SKM-1 (cell line): ENCODE results near the gene PFKFB4.
"Not testable (repeated sequence)": the region's sequence is repeated elsewhere in the genome, so short reads cannot be mapped to it uniquely, and the experiment has no call there.

Source experiments
- DNase-seq: peaks from one replicate; lab custom pipeline; 2025; ENCODE audit not compliant: unreplicated experiment; lab: John Stamatoyannopoulos, UW

Gene PFKFB4

DNA sequence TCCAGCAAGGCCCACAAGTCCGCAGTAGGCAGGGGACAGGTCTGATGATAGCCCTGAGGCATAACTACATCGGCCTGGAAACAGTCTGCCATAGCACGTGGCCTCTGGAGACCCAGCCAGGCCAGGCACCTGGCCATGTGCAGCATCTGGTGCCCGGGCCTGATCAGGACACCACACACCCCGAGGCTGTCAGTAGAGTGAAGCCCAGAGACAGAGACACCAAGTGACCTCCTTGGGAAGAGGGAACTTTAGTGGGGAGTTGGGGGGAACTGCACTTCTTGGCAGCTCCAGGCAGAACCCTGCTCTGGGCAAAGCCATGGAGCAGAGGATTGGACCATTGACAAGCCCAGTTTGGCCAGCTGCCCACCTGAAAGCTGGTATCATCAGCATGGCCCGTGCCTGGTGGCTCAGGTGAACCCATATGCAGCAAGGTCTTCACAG lies 53.9 kb downstream of the PFKFB4 start:
- no peak for DNase-seq

DNA sequence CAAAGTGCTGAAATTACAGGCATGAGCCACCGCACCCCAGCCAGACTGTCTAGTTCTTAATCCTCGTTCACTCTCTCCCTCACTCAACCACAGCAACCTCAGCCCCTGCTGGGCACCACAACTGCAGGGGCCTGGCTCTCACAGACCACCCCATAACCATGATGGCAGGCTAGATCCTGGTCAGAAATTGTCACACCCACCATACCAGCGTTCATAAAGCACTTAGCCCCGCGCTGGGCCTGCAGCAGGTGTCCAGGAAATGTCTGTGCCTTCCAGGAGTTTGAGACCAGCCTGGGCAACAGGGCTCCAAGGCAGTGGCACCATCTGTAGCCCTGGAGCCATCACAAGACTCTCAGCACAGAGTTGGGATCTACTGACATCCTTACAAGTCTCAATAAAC lies 54.5 kb downstream of the PFKFB4 start:
- DNase-seq: no peak

DNA sequence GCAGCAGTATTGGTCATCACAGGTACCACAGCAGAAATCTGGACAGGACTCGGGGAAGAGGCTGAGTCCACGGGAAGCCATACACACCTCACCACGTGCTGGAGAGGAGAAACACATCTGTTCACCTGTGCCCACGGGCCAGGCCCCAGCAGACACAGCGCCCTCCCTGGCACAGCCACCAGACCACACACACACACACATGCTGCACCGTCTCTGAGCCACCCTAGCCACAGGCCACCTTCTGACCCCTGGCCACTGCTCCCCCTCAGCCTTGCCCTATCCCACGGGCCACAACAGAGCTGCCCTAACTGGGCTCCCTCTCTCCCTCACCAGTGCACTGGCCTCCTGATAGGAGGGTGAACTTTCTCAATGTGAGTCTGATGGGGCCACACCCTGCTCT lies 55.4 kb downstream of the PFKFB4 start:
- no peak for DNase-seq

DNA sequence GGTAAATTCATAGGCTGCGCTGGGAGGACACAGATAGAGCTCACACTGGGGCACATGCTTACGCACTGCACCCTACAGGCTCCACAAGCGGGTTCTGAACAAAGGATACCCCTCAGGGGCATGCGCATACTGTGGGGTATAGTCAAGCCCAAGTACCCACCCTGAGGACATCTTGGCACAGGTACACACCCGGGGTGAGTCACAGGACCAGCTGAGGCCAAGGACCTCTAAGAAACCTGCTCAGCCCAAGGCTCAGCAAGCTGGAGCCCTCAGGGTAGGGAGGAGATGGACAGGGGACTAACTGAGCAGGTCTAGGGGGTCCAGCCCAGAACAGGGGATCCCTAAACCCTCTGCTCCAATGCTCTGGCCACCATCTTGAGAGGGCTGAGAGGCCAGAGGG lies 55.9 kb downstream of the PFKFB4 start:
- no peak for DNase-seq

DNA sequence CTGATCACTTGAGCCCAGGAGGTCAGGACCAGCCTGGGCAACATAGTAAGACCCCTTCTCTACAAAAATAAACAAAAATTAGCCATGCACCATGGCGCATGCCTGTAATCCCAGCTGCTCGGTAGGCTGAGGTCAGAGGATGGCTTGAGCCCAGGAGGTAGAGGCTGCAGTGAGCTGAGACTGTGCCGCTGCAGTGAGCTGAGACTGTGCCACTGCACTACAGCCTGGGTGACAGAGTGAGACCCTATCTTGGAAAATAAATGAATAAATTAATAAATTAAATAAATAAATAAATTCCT lies 63.5 kb downstream of the PFKFB4 start:
- DNase-seq: no peak

DNA sequence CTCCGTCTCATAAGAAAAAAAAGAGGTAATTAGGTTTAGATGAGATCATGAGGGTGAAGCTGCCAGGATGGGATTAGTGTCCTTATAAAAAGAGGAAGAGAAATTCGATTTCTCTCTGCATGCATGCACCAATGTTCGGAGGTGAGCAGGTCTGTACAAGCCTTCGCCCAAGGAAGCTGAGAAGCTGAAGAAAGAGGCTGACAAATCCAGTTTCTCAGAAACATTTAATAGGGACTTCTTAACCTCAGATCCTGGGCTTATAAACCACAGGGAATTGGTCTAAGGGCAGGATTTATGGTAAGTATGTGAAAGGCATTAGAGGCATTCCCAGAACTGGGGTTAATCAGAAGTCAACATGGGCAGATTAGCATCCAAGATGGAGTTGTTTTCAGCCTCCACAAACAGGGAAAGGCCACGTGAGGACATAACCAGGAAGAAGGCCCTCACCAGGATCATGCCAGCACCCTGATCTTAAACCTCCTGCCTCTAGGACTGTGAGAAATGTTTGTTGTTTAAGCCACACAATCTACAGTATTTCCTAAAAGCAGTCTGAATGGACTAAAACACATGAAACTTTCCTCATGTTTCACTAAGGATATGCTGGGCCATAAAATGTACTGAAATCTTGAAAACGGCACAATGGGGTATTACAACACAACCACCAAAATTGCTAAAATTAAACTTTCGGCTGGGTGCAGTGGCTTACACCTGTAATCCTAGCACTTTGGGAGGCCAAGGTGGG lies 64.0 kb downstream of the PFKFB4 start:
- peak; percentile 55 for DNase-seq

DNA sequence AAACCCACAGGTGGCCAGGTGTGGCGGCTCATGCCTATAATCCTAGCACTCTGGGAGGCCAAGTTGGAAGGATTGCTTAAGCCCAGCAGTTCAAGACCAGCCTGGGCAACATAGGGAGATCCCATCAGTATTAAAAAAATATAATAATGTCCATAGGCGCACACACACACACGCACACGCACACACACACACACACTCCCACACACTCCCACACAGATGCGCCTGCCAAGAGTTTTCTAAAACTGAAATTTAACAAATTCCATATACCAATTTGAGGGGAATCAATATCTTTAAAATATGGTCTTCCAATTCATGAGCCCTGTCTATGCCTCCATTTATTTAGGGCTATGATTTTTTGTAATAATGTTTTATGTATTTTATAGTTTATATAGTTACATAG lies 69.7 kb downstream of the PFKFB4 start:
- no peak for DNase-seq

DNA sequence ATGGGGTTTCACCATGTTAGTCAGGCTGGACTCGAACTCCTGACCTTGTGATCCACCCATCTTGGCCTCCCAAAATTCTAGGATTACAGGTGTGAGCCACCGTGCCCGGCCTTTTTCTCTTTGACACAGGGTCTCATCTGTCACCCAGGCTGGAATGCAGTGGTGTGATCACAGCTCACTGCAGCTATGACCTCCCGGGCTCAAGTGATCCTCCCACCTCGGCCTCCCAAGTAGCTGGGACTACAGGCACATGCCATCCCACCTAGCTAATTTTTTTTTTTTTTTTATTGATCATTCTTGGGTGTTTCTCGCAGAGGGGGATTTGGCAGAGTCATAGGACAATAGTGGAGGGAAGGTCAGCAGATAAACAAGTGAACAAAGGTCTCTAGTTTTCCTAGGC lies 73.8 kb downstream of the PFKFB4 start:
- DNase-seq: not testable (repeated sequence)

DNA sequence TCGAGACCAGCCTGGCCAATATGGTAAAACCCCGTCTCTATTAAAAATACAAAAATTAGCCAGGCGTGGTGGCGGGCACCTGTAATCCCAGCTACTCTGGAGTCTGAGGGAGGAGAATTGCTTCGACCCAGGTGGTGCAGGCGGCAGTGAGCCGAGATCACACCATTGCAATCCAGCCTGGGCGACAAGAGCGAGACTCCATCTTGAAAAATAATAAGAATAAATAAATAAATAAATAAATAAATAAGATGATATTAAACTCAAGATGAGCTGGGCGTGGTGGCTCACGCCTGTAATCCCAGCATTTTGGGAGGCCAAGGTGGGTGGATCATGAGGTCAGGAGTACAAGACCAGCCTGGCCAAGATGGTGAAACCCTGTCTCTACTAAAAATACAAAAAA lies 75.7 kb downstream of the PFKFB4 start:
- DNase-seq: not testable (repeated sequence)

DNA sequence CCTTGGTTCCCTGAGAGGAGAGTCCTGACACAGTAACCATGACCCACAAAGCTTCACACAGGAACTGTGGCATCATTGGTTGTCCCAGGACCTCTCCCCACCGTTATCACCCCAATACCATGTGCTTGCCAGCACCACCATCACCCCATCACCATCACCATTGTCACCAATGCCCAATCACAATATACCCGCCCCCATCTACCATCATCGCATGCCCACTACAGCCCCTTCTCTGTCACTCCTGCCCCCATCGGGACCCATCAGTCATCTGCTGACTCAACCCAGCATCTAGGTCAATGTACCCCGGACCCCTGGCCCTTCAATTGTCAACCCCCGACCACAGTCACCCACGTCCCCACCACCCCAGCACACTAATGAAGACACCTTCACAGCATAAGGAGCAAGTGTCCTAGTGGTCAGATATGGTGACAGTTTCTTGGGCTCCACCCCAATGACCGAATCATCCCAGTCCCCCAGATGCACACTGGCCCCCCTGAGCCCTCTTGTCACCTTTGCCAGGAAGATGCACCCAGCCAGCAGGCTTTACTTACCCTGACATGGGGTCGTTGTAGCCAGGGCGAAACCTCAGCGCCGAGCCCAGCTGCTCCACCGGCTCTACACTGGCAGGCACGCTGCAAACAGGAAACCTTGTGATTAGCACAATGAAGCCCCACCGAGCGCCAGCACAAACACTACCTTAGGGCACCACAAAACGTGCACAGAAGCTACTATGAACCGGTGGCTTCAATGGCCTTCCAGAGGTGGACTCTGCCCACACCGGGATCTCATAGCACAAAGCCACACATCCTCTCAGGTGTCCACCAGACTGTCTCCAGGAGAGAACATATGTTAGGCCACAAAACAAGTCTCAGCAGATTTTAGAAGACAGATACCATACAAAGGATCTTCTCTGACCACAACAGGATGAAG lies 77.7 kb downstream of the PFKFB4 start:
- no peak for DNase-seq

DNA sequence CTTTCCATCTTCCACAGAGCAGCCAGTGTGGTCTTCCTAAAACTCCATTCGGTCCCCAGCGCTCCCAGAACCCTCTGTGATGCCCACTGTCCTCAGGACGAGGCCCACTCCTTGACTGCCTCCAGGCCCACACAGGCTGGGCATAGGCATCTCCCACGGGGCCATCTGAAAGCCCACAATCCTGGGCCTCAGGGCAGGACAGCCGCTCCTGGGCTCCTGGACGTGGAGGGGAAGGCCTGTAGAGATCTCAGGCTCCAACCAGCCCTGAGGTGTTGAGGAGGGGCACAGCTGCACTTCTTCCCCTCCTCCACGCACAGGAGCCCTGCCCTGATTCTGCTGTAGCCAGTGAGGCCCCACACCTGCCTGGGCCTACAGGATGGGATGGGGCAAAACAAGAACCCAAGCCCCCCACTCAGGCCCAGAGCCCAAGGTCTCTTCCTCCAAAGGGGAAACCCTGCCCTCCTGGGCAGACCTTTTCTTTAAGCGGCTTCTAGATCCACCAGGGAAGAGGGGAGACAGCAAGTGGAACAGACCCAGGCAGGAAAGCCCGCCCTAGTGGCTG lies 78.6 kb downstream of the PFKFB4 start:
- no peak for DNase-seq

DNA sequence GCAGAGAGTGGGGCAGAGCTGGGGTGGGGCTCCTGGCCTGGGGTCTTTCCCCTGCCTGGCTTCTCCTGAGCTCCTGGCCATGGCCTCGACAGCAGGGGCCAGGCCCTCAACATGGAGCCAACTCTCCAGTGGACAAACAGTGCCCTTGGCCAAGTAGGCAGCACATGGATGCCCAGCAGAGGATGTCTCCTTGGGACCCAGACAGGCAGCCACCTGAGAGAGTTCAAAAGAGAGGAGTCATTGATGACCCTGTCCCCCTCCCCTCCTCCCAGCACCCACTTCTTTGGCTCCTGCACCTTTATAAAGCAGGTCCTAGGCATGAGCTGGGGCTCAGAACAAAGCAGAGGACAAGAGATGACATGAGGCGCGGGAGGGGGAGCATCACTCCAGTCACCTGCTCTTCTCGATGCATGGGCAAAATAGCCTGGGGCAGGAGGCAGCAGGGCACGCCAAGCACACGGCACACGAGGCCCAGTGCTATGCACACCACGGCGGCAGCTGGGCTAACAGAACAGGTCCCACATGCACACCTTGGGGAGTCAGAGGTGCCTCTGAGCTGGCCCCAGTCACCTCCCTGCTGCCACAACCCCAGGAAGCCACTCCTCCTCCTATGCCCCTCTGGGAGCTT lies 80.1 kb downstream of the PFKFB4 start:
- DNase-seq: no peak

DNA sequence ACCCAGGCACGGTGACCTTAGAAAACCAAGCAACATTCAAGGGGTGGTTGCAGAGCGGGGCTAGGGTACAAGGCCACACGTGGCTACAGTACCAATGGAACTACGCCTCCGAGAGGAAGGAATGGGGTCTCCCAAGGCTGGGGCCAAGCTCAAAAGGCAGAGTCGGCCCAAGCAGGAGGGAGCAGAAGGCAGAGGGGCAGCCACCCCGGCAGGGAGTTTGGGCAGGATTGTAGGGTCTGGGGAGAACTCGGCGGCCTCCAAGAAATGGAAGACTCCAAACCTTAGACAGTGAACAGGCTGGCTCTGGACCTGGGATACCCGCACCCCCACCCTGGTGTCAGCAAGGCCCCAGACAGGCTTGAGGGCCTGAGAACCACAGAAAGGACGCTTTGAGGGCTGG lies 81.4 kb downstream of the PFKFB4 start:
- no peak for DNase-seq

DNA sequence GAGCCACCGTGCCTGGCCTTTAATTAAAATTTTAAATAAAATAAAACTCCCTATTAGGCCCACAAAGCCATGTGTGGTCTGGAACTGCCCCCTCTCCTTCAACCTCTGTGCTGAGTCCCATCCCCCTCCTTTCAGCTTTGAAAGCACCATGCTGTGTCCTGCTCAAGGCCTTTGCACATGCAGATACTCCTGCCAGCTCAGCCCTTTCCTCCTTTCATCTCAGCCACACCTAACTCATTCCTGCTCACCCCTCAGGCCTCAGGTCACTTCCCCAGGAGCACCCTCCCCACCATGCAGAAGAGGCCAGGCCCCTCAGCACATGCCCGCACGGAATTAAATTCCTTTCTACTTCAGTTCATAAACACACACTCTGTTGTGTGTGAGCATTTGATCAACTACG lies 82.0 kb downstream of the PFKFB4 start:
- DNase-seq: no peak

DNA sequence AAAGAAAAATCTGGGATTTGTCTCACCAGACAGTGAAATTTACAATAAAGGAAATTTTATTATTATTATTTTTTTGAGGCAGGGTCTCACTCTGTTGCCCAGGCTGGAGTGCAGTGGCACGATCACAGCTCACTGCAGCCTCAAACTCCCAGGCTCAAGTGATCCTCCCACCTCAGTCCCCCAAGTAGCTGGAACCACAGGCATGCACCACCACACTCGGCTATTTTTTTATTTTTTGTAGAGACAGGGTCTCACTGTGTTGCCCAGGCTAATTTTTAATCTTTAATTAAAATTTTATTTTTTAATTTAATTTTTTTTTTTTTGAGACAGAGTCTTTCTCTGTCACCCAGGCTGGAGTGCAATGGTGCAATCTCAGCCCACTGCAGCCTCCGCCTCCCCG lies 82.6 kb downstream of the PFKFB4 start:
- DNase-seq: not testable (repeated sequence)

DNA sequence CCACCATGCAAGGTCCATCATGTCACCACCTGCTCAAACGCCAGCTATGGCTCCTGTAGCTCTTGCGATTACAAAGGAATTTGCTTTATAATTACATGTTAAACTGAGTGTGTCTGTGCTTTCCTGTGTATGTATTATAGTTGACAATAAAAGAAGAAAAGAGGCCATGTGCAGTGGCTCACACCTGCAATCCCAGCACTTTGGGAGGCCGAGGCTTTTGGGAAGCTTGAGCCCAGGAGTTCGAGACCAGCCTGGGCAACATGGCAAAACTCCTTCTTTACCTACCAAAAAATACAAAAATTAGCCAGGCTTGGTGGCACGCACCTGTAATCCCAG lies 83.0 kb downstream of the PFKFB4 start:
- no peak for DNase-seq

DNA sequence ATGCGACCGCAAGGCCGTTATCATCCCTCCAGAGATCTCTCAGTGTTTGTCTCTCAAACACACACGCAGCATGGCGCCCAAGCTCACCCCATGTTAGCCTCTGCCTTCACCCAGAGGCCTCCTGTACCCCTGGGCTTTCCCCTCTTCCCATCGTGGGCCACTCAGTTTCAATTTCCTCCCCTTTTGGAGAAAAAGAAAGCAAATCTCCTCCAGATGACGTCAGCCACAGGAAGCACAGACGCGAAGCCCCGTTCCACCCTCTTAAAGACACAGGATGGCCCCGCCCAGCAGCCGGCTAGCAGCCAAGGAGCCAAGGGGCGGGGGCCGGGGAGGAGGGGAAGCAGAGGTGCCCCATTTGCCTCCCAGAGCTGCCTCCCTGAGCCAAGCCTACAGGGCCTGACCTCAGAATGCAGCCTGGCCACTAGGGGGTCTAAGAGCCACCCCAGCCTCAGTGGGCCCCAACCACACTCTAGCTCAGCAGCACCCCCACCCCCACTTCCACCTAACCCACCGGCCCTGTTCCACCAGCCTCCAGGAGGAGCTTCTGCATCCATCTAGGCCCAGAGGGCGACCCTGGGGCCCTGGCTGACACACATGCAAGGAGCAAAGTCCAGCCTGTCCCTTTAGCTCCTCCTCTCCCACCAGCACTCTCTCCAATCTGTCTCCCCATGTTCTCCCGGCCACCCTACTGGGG lies 83.5 kb downstream of the PFKFB4 start:
- DNase-seq: peak; percentile 93

DNA sequence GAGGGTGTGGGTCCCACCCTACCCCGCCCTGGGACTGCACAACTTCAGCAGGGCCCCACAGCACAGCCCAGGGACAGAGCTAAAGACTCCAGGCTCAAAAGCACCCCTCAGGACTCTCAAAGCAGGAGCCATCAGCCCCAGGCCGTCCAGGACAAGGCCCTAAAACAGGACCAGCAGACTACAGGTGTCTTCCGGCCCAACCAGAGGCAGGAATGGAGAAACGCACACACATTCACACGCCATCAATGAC lies 84.0 kb downstream of the PFKFB4 start:
- no peak for DNase-seq

DNA sequence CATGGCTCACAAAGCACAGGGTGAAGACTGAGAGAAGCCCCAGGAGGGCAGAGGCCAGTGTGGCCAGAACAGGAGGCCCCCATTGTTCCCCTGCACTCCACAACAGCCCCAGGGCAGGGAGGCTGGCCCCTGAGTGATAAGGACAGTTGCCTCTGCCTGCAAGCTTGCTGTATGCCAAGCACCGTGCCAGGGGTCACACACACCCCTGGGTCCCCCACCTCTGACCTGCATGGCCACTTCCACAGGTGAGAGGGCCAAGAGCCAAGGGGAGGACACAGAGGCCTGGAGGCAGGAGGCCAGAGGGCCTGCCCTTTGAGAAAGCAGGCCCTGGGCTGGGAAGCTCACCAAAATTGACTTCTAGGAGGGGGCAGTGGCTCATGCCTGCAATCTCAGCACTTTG lies 86.3 kb downstream of the PFKFB4 start:
- DNase-seq: no peak

DNA sequence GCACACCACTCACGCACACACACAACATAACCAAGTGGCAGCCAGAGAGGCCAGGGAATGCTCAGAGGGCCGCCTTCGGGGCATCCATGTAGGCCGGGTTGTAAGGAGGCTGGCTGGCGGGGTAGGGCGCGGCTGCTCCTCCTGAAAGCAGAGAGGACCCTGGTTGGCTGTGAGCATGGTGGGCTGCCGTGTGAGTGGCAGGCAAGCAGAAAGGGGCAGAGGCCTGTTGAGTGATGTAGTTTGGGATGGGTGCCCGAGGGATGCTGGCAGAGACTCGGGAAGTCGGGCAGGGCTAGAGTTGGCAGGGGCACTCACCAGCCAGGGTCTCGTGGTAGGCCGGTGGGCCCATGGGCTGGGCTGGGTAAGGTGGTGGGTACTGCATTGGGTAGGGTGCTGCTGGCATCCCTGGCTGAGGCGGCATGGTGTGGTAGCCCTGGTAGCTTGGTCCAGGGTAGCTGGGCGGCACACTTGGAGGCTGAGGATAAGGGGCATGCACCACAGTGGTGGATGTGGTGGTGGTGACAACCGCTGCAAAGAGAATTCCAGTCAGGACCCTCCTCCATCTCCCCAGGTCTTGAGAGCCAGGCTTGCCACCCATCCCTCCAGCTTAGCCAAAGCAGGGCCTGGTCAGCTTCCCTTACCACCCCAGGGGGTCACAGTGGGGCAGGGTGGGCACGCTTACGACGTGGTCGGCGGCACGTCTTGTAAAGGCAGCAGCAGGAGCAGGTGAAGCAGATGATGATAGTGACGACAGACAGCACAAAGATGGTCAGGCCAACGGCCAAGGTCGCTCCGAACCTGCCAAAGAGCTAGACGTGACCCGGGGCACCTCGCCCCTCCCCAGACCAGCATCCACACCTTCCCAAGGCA lies 87.3 kb downstream of the PFKFB4 start:
- no peak for DNase-seq

DNA sequence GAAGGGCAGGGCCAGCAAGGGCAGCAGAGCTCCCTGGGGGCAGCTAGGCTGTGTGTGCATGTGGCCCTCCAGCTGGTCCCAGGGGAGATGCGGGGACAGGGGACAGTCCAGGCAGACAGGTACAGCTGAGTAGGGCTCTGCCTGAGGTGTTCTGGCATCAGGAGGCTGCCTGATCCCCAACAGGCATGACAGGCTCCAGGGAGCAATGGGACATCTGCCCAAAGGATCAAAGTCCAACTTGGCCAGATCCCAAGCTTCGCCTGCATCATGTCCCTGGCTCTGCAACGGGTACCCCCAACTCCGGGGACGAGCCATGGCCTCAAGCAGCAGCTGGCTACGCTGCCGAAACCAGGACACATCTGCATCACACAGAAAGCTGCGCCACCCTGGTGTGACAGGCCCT lies 88.3 kb downstream of the PFKFB4 start:
- no peak for DNase-seq
